NCI-H226 (cell line): ENCODE measurements around the gene MRPL36.
"Not testable (repeated sequence)": the region's sequence is repeated elsewhere in the genome, so short reads cannot be mapped to it uniquely, and the experiment has no call there.

Experiments used
- DNase-seq: peaks from one replicate; pipeline ENCODE4 v3.0.0-alpha.2; 2015

The MRPL36 gene

GRCh38 chr5:1799602-1800471 lies at the start of gene MRPL36:
Gene MRPL36, minus strand, starts transcription at chr5:1799837. Its CDS starts 902 bp downstream, at chr5:1798935.
- DNase-seq = peak; percentile 88

DNA sequence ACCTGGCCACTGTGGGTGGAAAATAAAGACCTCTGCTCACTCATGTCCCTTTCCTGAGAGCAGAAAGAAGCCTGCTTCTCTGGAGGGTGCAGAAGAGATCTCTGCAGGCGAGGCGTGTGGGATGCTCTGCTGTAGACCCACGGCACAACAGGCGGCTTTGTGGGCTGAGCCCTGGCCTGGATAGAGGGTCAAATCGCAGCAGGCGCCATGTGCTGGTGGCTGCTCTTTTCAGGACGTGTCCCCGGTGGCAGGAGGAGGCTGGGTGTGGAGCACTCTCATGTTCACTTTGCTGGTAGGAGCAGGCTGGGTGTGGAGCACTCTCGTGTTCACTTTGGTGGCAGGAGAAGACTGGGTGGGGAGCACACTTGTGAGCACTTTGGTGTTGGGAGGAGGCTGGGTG lies 48.0 kb upstream of the MRPL36 start:
- DNase-seq = no peak

- DNase-seq = no peak
Measured at GRCh38 chr5:1847056-1847455, 47.4 kb upstream of the MRPL36 start.

DNA sequence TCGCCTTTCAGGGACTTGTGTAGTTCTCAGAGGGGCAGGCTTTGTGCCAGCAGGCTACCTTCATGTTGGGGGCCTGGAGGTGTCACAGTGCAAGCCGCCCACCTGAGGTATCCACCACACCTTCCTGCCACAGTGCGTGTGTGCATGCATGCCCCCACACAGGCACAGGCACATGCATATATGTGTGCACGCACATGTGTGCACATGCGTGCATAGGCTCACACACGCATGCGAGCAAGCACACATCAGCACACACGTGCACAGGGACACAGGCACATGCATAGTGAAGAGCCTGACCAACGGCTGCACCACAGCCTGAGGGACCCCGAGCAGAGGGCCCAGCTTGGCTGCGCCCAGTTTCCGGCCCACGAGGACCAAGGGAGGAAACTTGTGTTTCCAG lies 46.9 kb upstream of the MRPL36 start:
- no peak for DNase-seq

GRCh38 chr5:1845696-1846095 lies 46.1 kb upstream of the MRPL36 start:
- DNase-seq = no peak

DNA sequence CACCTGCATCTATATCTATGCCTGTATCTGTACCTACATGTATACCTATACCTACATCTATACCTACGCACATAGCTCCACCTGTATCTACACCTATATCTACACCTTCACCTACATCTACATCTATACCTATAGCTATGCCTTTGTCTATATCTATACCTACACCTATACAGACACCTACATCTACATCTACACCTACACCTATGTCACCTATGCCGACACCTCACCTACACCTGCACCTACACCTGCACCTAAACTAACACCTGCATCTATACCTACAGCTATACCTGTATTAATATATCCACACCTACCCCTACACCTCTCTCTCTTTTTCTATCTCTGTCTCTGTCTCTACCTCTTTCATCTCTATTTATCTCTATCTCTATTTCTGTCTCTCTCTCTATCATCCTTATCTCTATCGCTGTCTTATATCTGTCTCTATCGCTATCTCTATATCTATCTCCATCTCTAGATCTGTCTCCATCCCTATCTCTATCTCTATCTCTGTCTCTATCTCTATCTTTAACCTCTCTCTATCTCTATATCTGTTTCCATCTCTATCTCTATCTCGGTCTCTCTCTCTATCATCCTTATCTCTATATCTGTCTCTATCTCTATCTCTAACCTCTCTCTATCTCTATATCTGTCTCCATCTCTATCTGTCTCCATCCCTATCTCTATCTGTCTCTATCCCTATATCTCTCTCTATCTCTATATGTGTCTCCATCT lies 45.2 kb upstream of the MRPL36 start:
- no peak for DNase-seq

- not testable (repeated sequence) for DNase-seq
Measured at GRCh38 chr5:1843761-1844160, 44.1 kb upstream of the MRPL36 start.

GRCh38 chr5:1842004-1842819 lies 42.6 kb upstream of the MRPL36 start:
- no peak for DNase-seq

- no peak for DNase-seq
Measured at GRCh38 chr5:1840741-1841521, 41.3 kb upstream of the MRPL36 start.

DNA sequence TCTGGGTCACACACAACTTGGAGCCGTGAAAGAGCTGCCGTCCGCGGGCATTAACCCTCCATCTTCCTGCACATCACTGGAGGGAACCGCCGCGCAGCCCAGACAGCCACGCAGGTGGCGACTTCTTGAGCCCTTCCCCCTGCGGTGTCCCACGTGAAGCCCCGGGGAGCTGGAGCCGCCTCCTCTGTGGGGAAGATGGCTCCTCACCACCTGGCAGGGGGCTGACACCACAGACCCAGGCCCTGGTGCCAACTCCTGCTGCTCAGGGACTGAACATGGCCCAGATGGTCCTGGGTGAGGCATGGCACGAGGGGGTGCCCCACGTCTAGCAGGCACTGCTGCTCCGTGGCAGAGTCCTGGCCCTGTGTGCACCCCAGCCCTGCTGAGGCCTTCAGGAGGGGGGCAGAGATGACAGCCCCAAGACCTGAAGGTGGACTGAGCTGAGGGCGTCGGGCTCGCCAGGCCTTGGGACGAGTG lies 40.5 kb upstream of the MRPL36 start:
- DNase-seq = no peak

DNA sequence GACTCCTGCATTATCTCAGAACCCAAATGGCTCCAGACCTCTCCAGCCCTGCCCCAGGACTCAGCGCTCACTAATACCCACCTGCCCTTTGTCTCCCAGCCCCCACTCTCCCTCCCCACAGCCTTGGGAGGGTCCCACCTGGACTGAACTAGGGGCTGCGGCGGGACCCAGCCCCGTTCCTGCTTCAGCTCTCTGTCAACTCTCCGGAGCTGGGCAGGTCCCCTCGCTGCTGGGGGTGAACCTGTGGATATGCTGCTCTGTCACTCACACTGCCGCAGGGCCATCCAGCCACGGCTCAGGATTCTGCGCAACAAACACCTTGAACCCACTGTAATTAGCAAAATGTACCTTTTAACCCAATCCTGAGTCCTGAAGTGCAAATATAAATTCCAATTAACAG lies 38.4 kb upstream of the MRPL36 start:
- no peak for DNase-seq

- no peak for DNase-seq
Measured at GRCh38 chr5:1836891-1837880, 37.5 kb upstream of the MRPL36 start.

GRCh38 chr5:1836176-1836890 lies 36.7 kb upstream of the MRPL36 start:
- no peak for DNase-seq

DNA sequence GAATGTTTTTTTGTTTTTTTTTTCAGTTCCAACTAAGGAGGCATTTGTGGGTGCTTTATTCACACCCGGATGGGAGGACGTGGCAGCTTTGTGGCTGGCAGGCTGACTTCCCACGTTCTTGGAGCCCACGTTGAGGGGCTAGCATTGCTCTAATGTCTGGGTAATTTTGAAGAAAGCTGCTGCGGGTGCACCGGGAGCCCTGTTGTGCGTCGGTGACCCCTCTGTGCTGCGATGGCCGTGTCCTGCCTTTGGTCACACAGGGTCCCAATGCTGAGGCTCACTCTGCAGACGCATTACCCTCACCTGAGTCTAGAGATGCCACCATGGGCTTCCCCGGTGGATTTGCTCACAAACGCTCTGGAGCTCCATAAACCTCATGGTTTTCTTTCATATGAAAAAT lies 35.8 kb upstream of the MRPL36 start:
- DNase-seq = no peak

GRCh38 chr5:1834721-1835429 lies 35.2 kb upstream of the MRPL36 start:
- DNase-seq = no peak

- no peak for DNase-seq
Measured at GRCh38 chr5:1834022-1834551, 34.5 kb upstream of the MRPL36 start.

- DNase-seq = no peak
Measured at GRCh38 chr5:1833264-1834021, 33.8 kb upstream of the MRPL36 start.

DNA sequence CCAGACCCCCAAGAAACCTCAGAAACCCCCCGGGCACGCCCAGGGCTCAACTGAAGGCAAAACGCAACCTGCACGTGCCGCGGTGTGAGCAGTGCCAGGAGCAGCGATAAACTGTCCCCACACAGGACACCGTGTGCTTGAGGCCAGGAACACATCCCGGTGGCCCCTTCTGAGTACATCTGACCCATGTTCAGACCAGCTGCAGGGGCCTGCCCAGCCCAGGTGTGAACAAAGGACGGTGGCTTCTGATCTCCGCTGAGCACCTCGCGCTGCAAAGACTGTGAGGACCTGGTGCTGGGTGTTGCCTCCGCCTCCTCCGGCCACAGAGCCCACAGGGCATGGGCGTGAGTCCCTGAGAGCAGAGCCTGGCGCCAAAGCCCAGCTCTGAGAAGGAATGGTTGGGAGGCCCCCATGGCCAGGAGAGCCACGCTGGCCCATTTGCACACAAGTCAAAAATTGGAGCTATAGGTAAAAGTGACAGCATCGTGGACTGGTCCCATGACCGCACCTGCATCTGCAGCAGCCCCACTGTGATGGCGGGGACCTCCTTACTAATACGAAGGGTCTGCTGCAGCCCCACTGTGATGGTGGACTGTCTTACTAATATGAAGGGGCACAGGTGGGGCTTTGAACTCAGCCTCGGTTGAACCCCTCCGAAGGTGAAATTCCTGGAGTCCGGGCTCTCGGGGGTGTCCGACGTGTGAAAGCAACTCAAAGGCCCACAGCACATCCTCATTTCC lies 33.0 kb upstream of the MRPL36 start:
- no peak for DNase-seq
